GM23338 (cell line): Measurements from ENCODE around the gene CTDP1.

Experiments
- CREB1 ChIP-seq: fragments of 250-450 bp; sonication (Bioruptor Pico); IDR thresholded peaks from 2 replicates; pipeline ENCODE4 v1.5.0; 2020; ENCODE audit warnings: low read depth, mild to moderate bottlenecking, moderate library complexity
- EZH2 ChIP-seq: fragments of 200-600 bp; sonication (generic); IDR thresholded peaks from one replicate; pipeline ENCODE4 v1.8.0; 2017; ENCODE audit warnings: antibody characterized with exemption, mild to moderate bottlenecking, low read depth; ENCODE audit not compliant: unreplicated experiment
- EZH2phosphoT487 ChIP-seq: fragments of 200-600 bp; sonication (generic); IDR thresholded peaks from one replicate; pipeline ENCODE4 v1.8.1; 2018; ENCODE audit warnings: antibody characterized with exemption; ENCODE audit not compliant: unreplicated experiment
- JUNB ChIP-seq: IDR thresholded peaks from one replicate; pipeline ENCODE4 v1.6.1; 2016; ENCODE audit warnings: antibody characterized with exemption; ENCODE audit not compliant: unreplicated experiment
- NANOG ChIP-seq: IDR thresholded peaks from 2 replicates; pipeline ENCODE4 v1.6.1; 2016; ENCODE audit warnings: antibody characterized with exemption, borderline replicate concordance
- POLR2AphosphoS5 ChIP-seq: IDR thresholded peaks from 2 replicates; pipeline ENCODE4 v1.6.1; 2016; ENCODE audit warnings: antibody characterized with exemption, low read depth
- ZNF114 ChIP-seq: fragments of 250-450 bp; sonication (Bioruptor Pico); IDR thresholded peaks from 2 replicates; pipeline ENCODE4 v1.5.0; 2020; ENCODE audit warnings: mild to moderate bottlenecking, moderate library complexity
- TF ChIP-seq, protein P1 (sequence below), 2 experiments: fragments of 200-600 bp in 1 of 2; sonication (generic) in 1 of 2; conservative IDR thresholded peaks; 2 replicates each; pipeline versions ENCODE4 v1.5.1 to v1.6.1; 2016 to 2017; ENCODE audit warnings: antibody characterized with exemption in 2 of 2, low read depth in 2 of 2, mild to moderate bottlenecking in 2 of 2, moderate library complexity in 1 of 2
- TF ChIP-seq, protein P2 (sequence below): IDR thresholded peaks from one replicate; pipeline ENCODE4 v1.6.1; 2018; ENCODE audit warnings: antibody characterized with exemption; ENCODE audit not compliant: unreplicated experiment
- TF ChIP-seq, protein P3 (sequence below): IDR thresholded peaks from 2 replicates; pipeline ENCODE4 v1.6.1; 2016; ENCODE audit warnings: antibody characterized with exemption

DNA sequence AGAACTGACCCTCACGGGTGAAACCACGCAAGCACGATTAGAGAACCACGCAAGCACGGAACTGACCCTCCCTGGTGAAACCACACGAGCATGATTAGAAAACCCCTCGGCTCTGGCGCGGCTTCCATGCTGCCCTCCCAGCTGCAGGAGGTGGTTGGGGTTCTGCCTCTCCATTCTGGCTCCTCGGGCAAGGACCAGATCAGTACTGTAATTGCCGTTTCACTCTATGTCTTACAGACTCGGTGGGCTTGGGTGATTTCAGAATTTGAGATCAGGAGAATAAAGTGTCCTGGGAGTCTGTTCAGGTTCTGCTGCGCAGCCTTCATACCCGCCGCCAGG lies 59.8 kb downstream of the CTDP1 start:
- TF ChIP-seq, protein P1, sequence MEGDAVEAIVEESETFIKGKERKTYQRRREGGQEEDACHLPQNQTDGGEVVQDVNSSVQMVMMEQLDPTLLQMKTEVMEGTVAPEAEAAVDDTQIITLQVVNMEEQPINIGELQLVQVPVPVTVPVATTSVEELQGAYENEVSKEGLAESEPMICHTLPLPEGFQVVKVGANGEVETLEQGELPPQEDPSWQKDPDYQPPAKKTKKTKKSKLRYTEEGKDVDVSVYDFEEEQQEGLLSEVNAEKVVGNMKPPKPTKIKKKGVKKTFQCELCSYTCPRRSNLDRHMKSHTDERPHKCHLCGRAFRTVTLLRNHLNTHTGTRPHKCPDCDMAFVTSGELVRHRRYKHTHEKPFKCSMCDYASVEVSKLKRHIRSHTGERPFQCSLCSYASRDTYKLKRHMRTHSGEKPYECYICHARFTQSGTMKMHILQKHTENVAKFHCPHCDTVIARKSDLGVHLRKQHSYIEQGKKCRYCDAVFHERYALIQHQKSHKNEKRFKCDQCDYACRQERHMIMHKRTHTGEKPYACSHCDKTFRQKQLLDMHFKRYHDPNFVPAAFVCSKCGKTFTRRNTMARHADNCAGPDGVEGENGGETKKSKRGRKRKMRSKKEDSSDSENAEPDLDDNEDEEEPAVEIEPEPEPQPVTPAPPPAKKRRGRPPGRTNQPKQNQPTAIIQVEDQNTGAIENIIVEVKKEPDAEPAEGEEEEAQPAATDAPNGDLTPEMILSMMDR (conservative IDR thresholded peaks at IDR 0.05; ENCODE audit: low read depth in 2 of 2) = no peak
- TF ChIP-seq POLR2AphosphoS5 = no peak
- no peak for TF ChIP-seq CREB1 (CRISPR knock-in tag)
- TF ChIP-seq, protein P2, sequence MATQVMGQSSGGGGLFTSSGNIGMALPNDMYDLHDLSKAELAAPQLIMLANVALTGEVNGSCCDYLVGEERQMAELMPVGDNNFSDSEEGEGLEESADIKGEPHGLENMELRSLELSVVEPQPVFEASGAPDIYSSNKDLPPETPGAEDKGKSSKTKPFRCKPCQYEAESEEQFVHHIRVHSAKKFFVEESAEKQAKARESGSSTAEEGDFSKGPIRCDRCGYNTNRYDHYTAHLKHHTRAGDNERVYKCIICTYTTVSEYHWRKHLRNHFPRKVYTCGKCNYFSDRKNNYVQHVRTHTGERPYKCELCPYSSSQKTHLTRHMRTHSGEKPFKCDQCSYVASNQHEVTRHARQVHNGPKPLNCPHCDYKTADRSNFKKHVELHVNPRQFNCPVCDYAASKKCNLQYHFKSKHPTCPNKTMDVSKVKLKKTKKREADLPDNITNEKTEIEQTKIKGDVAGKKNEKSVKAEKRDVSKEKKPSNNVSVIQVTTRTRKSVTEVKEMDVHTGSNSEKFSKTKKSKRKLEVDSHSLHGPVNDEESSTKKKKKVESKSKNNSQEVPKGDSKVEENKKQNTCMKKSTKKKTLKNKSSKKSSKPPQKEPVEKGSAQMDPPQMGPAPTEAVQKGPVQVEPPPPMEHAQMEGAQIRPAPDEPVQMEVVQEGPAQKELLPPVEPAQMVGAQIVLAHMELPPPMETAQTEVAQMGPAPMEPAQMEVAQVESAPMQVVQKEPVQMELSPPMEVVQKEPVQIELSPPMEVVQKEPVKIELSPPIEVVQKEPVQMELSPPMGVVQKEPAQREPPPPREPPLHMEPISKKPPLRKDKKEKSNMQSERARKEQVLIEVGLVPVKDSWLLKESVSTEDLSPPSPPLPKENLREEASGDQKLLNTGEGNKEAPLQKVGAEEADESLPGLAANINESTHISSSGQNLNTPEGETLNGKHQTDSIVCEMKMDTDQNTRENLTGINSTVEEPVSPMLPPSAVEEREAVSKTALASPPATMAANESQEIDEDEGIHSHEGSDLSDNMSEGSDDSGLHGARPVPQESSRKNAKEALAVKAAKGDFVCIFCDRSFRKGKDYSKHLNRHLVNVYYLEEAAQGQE = no peak
- no peak for TF ChIP-seq EZH2
- no peak for TF ChIP-seq ZNF114 (CRISPR knock-in tag)
- no peak for TF ChIP-seq EZH2phosphoT487
- no peak for TF ChIP-seq JUNB
- no peak for TF ChIP-seq NANOG
- TF ChIP-seq, protein P3, sequence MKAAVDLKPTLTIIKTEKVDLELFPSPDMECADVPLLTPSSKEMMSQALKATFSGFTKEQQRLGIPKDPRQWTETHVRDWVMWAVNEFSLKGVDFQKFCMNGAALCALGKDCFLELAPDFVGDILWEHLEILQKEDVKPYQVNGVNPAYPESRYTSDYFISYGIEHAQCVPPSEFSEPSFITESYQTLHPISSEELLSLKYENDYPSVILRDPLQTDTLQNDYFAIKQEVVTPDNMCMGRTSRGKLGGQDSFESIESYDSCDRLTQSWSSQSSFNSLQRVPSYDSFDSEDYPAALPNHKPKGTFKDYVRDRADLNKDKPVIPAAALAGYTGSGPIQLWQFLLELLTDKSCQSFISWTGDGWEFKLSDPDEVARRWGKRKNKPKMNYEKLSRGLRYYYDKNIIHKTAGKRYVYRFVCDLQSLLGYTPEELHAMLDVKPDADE = no peak
